ELF-1 (cell line): ENCODE measurements around the gene DTNB.
"Not testable (repeated sequence)": the region's sequence is repeated elsewhere in the genome, so short reads cannot be mapped to it uniquely, and the experiment has no call there.

Experiments used
- DNase-seq: peaks from one replicate; pipeline ENCODE4 v3.0.0-alpha.2; 2016; ENCODE audit warnings: low read depth, low spot score

DTNB gene

GRCh38 chr2:25632396-25632795 lies 41.0 kb downstream of the DTNB start:
- no peak for DNase-seq

GRCh38 chr2:25624635-25625034 lies 48.7 kb downstream of the DTNB start:
- DNase-seq: no peak

- no peak for DNase-seq
These were observed 50.0 kb downstream of the DTNB start for GRCh38 chr2:25623361-25623760.

GRCh38 chr2:25620711-25621110 lies 52.7 kb downstream of the DTNB start:
- no peak for DNase-seq

- DNase-seq: no peak
These were observed 53.3 kb downstream of the DTNB start for GRCh38 chr2:25620077-25620476.

DNA sequence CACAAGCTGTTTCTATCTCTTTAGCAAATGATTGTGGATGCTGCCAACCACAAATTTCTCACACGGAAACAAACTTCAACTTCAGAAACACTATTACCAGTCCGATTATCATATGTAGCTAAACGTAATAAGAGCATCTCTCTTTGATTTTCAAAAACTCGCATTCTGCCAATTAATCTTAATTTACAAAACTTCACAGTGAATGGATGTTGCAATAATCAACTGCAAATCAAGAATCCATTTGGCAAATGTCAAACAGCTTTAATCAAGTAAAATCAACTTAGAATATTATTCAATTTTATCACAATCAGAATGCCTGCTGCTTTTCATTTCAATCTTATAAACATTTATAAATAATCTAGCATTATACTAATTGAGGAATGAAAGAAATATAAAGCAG lies 54.2 kb downstream of the DTNB start:
- no peak for DNase-seq

- DNase-seq: no peak
These were observed 54.7 kb downstream of the DTNB start for GRCh38 chr2:25618676-25619075.

DNA sequence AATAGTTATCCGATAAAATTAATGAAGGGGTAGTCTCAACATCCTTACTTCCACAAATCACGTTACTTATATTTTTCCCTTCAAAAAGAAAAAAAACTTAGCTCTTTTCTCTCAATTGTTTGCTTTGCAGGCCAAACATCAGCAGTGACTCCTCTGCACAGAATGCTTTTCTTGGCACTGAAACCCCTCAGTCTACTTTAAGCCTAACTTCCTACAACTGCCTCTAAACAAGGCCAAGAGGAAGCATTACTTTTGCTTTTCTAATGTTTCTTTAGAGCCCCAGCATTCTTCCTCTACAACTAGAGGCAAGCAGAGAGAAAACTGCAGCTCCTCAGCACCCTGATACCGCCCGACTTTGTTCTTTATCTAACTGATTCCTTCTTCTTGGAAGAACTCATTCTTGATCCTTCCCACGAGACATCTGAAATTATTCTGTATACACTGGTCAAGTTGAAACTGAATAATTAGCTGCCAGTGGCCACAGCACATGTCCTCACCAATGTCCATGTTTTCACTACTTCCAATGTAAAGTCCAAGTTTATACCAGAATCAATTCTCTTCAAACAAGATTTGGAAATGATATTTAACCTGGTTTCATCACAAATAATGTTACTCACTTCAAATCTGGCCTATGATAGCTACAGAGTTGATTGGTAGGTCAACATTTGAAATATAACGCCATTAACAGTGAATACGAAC lies 55.3 kb downstream of the DTNB start:
- DNase-seq: no peak

DNA sequence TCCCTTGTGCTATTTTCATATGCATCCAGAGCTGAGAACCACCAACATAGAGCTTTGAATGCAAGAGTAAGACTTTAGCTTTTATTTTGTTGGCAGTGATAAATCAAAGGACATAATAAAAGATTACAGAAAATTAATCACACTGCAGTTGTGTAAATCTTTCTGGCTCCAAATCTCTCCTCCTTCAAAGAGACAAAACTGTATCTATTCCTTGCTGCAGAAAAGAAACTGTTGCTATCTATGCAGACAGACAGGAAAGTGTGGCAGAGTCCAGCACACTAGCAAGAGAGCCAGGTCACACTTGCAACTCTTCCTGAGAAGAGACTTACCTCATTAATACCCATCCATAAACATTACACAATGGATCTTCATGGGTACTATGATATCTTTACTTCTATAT lies 57.5 kb downstream of the DTNB start:
- DNase-seq: no peak

GRCh38 chr2:25615386-25615785 lies 58.0 kb downstream of the DTNB start:
- DNase-seq: no peak

DNA sequence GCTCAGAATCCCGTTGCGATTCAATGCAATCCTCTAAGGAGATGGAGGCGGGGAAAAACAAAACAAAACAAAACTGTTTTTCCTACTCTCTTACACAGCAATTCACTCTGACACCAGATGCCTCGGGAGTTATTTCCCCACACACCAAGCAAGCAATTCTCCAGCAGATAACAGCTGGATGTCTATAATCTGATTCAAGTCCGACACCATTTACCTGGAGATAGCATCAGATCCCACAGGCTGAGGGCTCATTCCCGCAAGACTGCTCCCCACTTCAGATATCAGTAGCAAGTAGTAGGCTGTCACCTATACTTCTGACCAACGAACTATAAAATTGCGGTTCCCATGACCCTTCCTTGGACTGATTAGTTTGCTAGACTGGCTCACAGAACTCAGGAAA lies 58.7 kb downstream of the DTNB start:
- no peak for DNase-seq

GRCh38 chr2:25608718-25609117 lies 64.7 kb downstream of the DTNB start:
- no peak for DNase-seq

DNA sequence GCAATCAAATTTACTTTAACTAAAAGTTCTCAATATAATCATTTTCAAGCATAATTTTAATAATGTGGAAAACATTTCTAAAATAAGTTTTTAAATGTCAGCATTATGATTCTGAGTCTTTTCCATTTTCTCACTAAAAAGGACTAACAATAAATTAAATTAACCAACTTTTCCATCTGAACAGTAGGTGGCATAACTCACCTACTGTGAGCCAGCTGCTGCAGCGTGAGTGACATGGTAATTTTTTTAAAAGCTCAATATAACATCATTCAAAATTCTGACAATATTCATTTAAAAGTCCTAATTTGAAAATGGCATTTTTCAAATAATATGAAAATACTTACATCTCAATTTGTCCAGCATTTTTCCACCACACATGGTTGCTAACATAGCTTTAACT lies 66.5 kb downstream of the DTNB start:
- no peak for DNase-seq

GRCh38 chr2:25602333-25602723 lies 71.0 kb downstream of the DTNB start:
- no peak for DNase-seq

DNA sequence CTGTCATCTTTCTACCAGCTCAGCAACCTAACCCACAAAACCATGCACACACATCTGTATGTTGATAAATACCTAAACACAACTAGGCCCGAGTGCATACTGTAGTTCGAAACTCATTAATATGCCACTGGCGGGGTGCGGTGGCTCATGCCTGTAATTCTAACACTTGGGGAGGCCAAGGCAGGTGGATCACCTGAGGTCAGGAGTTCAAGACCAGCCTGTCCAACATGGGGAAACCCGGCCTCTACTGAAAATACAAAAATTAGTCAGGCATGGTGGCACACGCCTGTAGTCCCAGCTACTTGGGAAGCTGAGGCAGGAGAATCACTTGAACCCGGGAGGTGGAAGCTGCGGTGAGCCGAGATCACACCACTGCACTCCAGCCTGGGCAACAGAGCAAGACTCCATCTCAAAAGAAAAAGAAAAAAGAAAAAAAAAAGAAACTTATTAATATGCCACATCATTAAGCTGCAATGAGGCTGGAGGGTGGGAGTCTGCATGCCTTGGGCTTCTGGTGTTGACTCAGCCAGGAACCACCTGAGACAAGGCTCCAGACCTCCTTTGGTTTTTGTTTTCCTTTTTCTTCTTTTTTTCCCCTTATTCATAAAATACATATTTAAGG lies 71.6 kb downstream of the DTNB start:
- not testable (repeated sequence) for DNase-seq

- DNase-seq: no peak
These were observed 74.5 kb downstream of the DTNB start for GRCh38 chr2:25598911-25599310.

GRCh38 chr2:25598332-25598731 lies 75.0 kb downstream of the DTNB start:
- DNase-seq: no peak

DNA sequence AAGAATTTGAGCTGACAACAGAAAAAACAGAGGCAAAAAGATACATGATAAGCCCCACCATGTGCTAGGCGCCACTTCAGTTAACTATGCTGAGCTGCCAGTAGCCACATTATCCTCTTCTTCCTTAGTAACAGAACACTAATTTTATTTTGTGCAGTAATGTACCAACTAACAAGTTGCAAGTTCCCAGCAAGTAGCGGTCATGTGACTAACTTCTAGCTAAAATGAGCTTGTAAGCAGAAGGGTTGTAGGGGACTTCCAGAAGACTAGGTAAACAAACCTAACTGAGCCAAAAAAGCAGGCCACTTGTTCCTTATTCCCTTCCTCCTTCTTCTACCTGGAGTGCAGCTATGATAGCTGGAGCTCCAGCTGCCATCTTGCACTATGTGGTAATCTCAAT lies 75.5 kb downstream of the DTNB start:
- no peak for DNase-seq

- no peak for DNase-seq
These were observed 76.7 kb downstream of the DTNB start for GRCh38 chr2:25596516-25597244.

DNA sequence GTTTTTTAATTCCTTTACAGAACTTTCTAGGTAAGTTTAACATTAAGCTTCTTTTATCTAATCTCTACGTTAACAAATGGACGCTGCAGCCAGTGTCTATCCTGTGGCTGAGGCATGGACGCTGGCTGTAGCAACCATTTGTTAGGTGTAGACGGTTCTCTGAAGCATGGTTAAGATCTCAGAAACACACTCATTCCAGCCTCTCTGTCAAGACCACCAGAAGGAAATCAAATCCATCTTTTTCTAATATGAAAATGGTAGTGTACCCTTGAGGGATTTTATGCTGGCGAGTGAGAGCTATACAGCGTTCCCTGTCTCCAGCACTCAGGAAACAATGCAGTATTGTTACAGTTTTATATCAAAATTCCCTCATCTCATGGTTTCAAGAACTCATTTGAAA lies 78.0 kb downstream of the DTNB start:
- DNase-seq: no peak

DNA sequence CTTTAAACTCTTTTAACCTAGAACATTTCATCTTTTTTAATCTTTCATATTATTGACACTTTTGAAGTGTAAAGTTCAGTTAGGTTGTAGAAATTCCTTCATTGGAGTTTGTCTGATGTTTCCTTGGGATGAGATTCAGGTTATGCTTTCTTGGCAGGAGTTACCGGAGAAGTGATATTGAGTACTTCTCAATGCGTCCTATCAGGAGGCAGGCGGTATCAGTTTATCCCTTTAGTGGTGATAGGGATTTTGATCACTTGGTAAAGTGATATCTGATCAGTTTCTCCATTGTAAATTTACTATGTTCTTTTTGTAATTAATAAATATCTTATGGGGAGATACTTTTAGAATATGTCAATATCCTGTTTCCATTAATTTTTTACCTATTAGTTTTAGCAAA lies 78.4 kb downstream of the DTNB start:
- no peak for DNase-seq

DNA sequence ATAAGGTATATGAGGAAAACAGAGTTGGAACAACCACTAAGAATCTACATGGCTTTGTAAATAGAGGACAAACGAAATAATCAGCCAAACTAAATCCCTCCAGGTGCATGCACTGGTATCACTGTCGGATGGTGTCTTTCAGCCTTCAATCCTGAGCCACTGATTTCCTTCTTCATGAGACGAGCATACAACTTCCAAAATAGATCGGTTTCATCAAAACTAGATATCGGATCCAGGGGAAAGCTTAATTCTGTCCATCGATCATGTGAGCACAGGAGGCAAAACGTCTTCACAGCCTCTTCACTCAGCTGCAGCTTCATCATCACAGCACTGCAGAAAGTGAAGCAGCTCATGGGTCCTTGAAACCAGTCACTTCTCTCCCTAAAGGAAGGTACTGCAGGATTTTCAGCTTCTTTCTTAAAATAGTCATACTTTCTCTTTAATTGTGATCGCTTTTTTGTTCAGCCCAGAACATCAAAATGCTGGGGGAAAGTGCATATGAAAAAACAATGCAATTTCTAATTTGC lies 80.5 kb downstream of the DTNB start:
- DNase-seq: no peak
